ENCODE data around the gene EZH1. TPM values are rescaled to one million over a fixed set of nuclear protein-coding genes. Genes with fewer than 3 reads are reported as not detected.

EZH1 gene
- total and polyA plus RNA-seq, 2 of the 4 experiments (the other 2 are of a cell fraction) = 17.6 to 27.3 TPM

DNA sequence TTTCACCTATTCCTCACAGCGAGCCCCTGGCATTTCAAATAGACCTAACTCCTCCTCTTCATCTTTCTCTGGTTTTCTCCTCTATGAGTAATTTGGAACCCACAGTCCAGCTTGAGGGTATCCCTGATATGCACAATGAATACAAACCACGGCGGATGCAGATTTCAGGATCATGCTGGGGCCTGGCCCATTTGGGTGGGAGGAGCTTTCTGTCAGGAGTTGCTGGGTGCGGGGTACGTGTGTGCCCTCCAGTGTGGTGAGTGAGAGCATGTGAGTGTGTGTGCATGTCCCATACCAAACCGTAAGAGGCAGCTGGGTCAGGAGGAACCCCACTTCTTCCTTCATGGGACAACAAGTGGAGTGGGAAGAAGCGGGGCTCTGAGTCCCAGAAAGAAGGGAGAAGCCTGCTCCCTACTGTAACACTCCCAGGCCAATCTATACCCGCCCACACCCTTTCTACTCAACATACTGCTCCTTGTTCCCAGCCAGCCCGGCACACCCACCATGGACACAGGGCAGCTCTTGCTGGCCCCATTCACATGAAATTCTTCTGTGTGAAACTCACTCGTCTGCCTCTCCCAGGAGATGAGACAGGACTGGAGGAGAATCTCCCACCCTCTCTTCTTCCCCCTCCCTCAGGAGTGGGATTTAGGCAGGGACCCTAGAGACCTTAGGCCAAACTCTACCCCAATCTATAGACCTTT is 44.1 kb downstream of the EZH1 start:
- no peak overlapping the region for H2AFZ ChIP-seq (replicated peaks; ENCODE audit: low read length, poor library complexity)
- no peak overlapping the region for H3K18ac ChIP-seq (ENCODE audit: low read depth, low read length)
- H3K36me3 ChIP-seq (ENCODE audit: control insufficient read depth, insufficient read depth, low read length) = peaks cover 53% of the 10 kb centered on the region
- H2AK5ac ChIP-seq (ENCODE audit: low read depth, low read length) = no peak overlapping the region
- 80% methylated on average over 1 of the region's 10 CpGs; no CpG with 5 or more reads in 1 of the 2 experiments for WGBS, 2 experiments (ENCODE audit: extremely low coverage in 2 of 2, insufficient read length in 1 of 2)
- no peak overlapping the region for H2BK15ac ChIP-seq (ENCODE audit: low read depth, low read length)
- H4K8ac ChIP-seq (ENCODE audit: low read depth in 2 of 2, low read length in 2 of 2) = no peak overlapping the region
- H3K23ac ChIP-seq (ENCODE audit: low read depth, low read length) = no peak overlapping the region
- in situ Hi-C loops (cut with MboI; ENCODE audit: low sequenced_read_pairs) = no loop called here
- no peak overlapping the region for H2BK5ac ChIP-seq (ENCODE audit: low read depth, low read length, poor library complexity, severe bottlenecking)
- H2BK20ac ChIP-seq (ENCODE audit: low read depth, low read length) = no peak overlapping the region
- DNase-seq = no peak
- H3K79me1 ChIP-seq (ENCODE audit: low read depth in 1 of 2, low read length in 2 of 2) = no peaks in the 10 kb centered on the region
- ChIA-PET CTCF (no interaction called here), POLR2A (ENCODE audit: unreplicated experiment) (no interaction called here)
- no peak overlapping the region for H3K27ac ChIP-seq (ENCODE audit: insufficient read depth, low read length)
- no peaks in the 10 kb centered on the region for H3K27me3 ChIP-seq (ENCODE audit: control insufficient read depth, insufficient read depth, low read length)
- H2BK120ac ChIP-seq (ENCODE audit: low read depth, low read length) = no peak overlapping the region
- H3K9me1 ChIP-seq (ENCODE audit: insufficient read depth, low read length) = peaks cover 5% of the 10 kb centered on the region; the same call in 1 of the 2 replicates
- no peak overlapping the region for H3K9ac ChIP-seq (ENCODE audit: low read depth, low read length)
- H3K56ac ChIP-seq (ENCODE audit: extremely low read depth, insufficient read depth, low read length) = no peak overlapping the region
- no peak overlapping the region for H2AK9ac ChIP-seq (replicated peaks; ENCODE audit: low read depth, low read length, poor library complexity)
- TF ChIP-seq, protein P1, sequence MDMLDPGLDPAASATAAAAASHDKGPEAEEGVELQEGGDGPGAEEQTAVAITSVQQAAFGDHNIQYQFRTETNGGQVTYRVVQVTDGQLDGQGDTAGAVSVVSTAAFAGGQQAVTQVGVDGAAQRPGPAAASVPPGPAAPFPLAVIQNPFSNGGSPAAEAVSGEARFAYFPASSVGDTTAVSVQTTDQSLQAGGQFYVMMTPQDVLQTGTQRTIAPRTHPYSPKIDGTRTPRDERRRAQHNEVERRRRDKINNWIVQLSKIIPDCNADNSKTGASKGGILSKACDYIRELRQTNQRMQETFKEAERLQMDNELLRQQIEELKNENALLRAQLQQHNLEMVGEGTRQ (IDR thresholded peaks at IDR 0.05; ENCODE audit: low read depth, low read length) = no peak
- TF ChIP-seq RAD21 (IDR thresholded peaks at IDR 0.05; ENCODE audit: low read length) = no peak
- TF ChIP-seq NFE2L2 (IDR thresholded peaks at IDR 0.05; ENCODE audit: low read depth, low read length) = no peak
- TF ChIP-seq SMC3 (IDR thresholded peaks at IDR 0.05; ENCODE audit: low read depth, low read length) = no peak
- TF ChIP-seq, protein P2, sequence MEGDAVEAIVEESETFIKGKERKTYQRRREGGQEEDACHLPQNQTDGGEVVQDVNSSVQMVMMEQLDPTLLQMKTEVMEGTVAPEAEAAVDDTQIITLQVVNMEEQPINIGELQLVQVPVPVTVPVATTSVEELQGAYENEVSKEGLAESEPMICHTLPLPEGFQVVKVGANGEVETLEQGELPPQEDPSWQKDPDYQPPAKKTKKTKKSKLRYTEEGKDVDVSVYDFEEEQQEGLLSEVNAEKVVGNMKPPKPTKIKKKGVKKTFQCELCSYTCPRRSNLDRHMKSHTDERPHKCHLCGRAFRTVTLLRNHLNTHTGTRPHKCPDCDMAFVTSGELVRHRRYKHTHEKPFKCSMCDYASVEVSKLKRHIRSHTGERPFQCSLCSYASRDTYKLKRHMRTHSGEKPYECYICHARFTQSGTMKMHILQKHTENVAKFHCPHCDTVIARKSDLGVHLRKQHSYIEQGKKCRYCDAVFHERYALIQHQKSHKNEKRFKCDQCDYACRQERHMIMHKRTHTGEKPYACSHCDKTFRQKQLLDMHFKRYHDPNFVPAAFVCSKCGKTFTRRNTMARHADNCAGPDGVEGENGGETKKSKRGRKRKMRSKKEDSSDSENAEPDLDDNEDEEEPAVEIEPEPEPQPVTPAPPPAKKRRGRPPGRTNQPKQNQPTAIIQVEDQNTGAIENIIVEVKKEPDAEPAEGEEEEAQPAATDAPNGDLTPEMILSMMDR (conservative IDR thresholded peaks at IDR 0.05; ENCODE audit: low read depth, low read length) = no peak
- no peak for TF ChIP-seq RFX5 (IDR thresholded peaks at IDR 0.05; ENCODE audit: low read depth, low read length)
- TF ChIP-seq FOS (IDR thresholded peaks at IDR 0.05; ENCODE audit: low read depth, low read length) = no peak
- TF ChIP-seq POLR2A (IDR thresholded peaks at IDR 0.05; ENCODE audit: low read depth, low read length) = no peak
- TF ChIP-seq, protein P3, sequence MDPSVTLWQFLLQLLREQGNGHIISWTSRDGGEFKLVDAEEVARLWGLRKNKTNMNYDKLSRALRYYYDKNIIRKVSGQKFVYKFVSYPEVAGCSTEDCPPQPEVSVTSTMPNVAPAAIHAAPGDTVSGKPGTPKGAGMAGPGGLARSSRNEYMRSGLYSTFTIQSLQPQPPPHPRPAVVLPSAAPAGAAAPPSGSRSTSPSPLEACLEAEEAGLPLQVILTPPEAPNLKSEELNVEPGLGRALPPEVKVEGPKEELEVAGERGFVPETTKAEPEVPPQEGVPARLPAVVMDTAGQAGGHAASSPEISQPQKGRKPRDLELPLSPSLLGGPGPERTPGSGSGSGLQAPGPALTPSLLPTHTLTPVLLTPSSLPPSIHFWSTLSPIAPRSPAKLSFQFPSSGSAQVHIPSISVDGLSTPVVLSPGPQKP (IDR thresholded peaks at IDR 0.05; ENCODE audit: borderline replicate concordance, low read depth, low read length) = no peak
- no peak overlapping the region for H4K5ac ChIP-seq (ENCODE audit: low read depth, low read length)
- H4K20me1 ChIP-seq (ENCODE audit: insufficient read depth, low read length) = no peaks in the 10 kb centered on the region; the same call in 1 of the 2 replicates
- peaks cover 3% of the 10 kb centered on the region; the same call in 1 of the 2 replicates for H3K4me1 ChIP-seq (ENCODE audit: control insufficient read depth, insufficient read depth, low read length)
- no peak for ATAC-seq (ENCODE audit: low read depth)
- H3K4ac ChIP-seq (ENCODE audit: low read depth, low read length) = no peak overlapping the region
- dilution Hi-C loops (cut with HindIII; ENCODE audit: low sequenced_read_pairs, unreplicated experiment) = no loop called here
- no peak overlapping the region for H3K4me3 ChIP-seq (ENCODE audit: insufficient read depth, low read depth, low read length)
- no peak overlapping the region for H3K14ac ChIP-seq (replicated peaks; ENCODE audit: low read depth, low read length)
- no TSS peak for BruUV-seq (replicated peaks)
- H3K9me3 ChIP-seq (ENCODE audit: control insufficient read depth, insufficient read depth, low read length) = no peaks in the 10 kb centered on the region
- H3K4me2 ChIP-seq (ENCODE audit: low read depth, low read length) = no peak overlapping the region
- H4K91ac ChIP-seq (ENCODE audit: insufficient read depth, low read depth, low read length) = no peak overlapping the region
- intact Hi-C loops (cut with micrococcal nuclease) = no loop called here

Measured in IMR-90 (cell line).